ENCODE data around the gene SLC6A18. TPM values are rescaled to one million over a fixed set of nuclear protein-coding genes. Genes with fewer than 3 reads are reported as not detected.

Gene SLC6A18
- total and polyA plus RNA-seq, 2 experiments from 2014 or later: 0.35 TPM; not detected in 1

GRCh38 chr5:1219098-1219767 lies 5.9 kb upstream of the SLC6A18 start:
- Histone ChIP-seq H3K9me2 (replicated peaks; ENCODE audit: insufficient read depth) (no peaks in the 10 kb centered on the region), H3K27ac (no peak overlapping the region), H2AFZ (no peak overlapping the region), H3K4me1 (ENCODE audit: insufficient read depth) (no peaks in the 10 kb centered on the region), H3K27me3 (no peaks in the 10 kb centered on the region), H3K4me3 (no peak overlapping the region), H3K4me2 (no peak overlapping the region), H4K20me1 (ENCODE audit: insufficient read depth, poor library complexity, severe bottlenecking) (no peaks in the 10 kb centered on the region), H3K79me2 (no peaks in the 10 kb centered on the region), H3K9me3 (ENCODE audit: low read depth) (no peaks in the 10 kb centered on the region), H3K36me3 (replicated peaks; ENCODE audit: insufficient read depth, low read depth) (no peaks in the 10 kb centered on the region)
- DNase-seq (ENCODE audit: low spot score): no peak
- TF ChIP-seq CTCF (IDR thresholded peaks at IDR 0.05; ENCODE audit: poor library complexity) (no peak), EZH2 (IDR thresholded peaks at IDR 0.05; ENCODE audit: borderline replicate concordance) (no peak), EZH2phosphoT487 (IDR thresholded peaks at IDR 0.05; ENCODE audit: low read depth, severe bottlenecking, unreplicated experiment) (no peak)
- 88% methylated on average over 27 of the region's 38 CpGs for WGBS (ENCODE audit: low lambda C conversion rate, missing lambda C conversion rate)

GRCh38 chr5:1219768-1220100 lies 5.4 kb upstream of the SLC6A18 start:
- no peaks in the 10 kb centered on the region for H3K79me2 ChIP-seq
- no peaks in the 10 kb centered on the region for H3K27me3 ChIP-seq
- no peaks in the 10 kb centered on the region for H4K20me1 ChIP-seq (ENCODE audit: insufficient read depth, poor library complexity, severe bottlenecking)
- H2AFZ ChIP-seq: no peak overlapping the region
- H3K4me3 ChIP-seq: no peak overlapping the region
- no peaks in the 10 kb centered on the region for H3K36me3 ChIP-seq (replicated peaks; ENCODE audit: insufficient read depth, low read depth)
- H3K4me2 ChIP-seq: no peak overlapping the region
- H3K9me2 ChIP-seq (replicated peaks; ENCODE audit: insufficient read depth): no peaks in the 10 kb centered on the region
- 96% methylated on average over 11 of the region's 11 CpGs for WGBS (ENCODE audit: low lambda C conversion rate, missing lambda C conversion rate)
- no peak overlapping the region for H3K27ac ChIP-seq
- no peak for DNase-seq (ENCODE audit: low spot score)
- H3K9me3 ChIP-seq (ENCODE audit: low read depth): no peaks in the 10 kb centered on the region
- no peaks in the 10 kb centered on the region for H3K4me1 ChIP-seq (ENCODE audit: insufficient read depth)
- TF ChIP-seq EZH2phosphoT487 (IDR thresholded peaks at IDR 0.05; ENCODE audit: low read depth, severe bottlenecking, unreplicated experiment) (no peak), CTCF (IDR thresholded peaks at IDR 0.05; ENCODE audit: poor library complexity) (no peak), EZH2 (IDR thresholded peaks at IDR 0.05; ENCODE audit: borderline replicate concordance) (no peak)

DNA sequence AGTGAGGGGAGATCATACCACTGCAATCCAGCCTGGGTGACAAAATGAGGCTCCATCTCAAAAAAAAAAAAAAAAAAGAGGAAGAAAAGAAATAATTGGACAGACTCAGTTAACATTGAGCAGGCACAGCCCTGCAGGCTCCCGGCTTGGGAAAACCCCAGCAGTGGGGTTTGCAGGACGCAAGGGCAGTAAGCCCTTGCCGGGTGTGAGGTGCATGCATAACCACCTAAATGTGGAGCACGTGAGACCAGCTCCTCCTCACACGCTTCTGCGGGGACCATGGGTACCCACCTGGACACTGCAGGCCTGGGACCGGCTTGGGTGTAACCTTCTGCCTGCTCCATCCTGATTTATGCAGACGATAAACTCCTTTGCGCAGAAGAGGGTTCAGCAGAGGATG lies 4.8 kb upstream of the SLC6A18 start:
- H2AFZ ChIP-seq: no peak overlapping the region
- H3K36me3 ChIP-seq (replicated peaks; ENCODE audit: insufficient read depth, low read depth): no peaks in the 10 kb centered on the region
- no peak overlapping the region for H3K4me3 ChIP-seq
- WGBS (ENCODE audit: low lambda C conversion rate, missing lambda C conversion rate): 94% methylated on average over 9 of the region's 9 CpGs
- H4K20me1 ChIP-seq (ENCODE audit: insufficient read depth, poor library complexity, severe bottlenecking): no peaks in the 10 kb centered on the region
- no peak for DNase-seq (ENCODE audit: low spot score)
- H3K9me2 ChIP-seq (replicated peaks; ENCODE audit: insufficient read depth): no peaks in the 10 kb centered on the region
- no peaks in the 10 kb centered on the region for H3K79me2 ChIP-seq
- H3K27me3 ChIP-seq: no peaks in the 10 kb centered on the region
- no peaks in the 10 kb centered on the region for H3K4me1 ChIP-seq (ENCODE audit: insufficient read depth)
- no peak overlapping the region for H3K4me2 ChIP-seq
- no peak for TF ChIP-seq EZH2 (IDR thresholded peaks at IDR 0.05; ENCODE audit: borderline replicate concordance)
- no peak for TF ChIP-seq CTCF (IDR thresholded peaks at IDR 0.05; ENCODE audit: poor library complexity)
- TF ChIP-seq EZH2phosphoT487 (IDR thresholded peaks at IDR 0.05; ENCODE audit: low read depth, severe bottlenecking, unreplicated experiment): no peak
- H3K9me3 ChIP-seq (ENCODE audit: low read depth): no peaks in the 10 kb centered on the region
- H3K27ac ChIP-seq: no peak overlapping the region

All from hepatocyte (in vitro differentiated cells).